Neural progenitor cell (in vitro differentiated cells): ENCODE measurements around the gene TFE3. TPM values are rescaled to one million over a fixed set of nuclear protein-coding genes. Genes with fewer than 3 reads are reported as not detected.

Experiments used
- DNase-seq: peaks from one replicate; pipeline ENCODE4 v3.0.0-alpha.2; 2016; ENCODE audit warnings: low spot score
- H2AFZ ChIP-seq: fragments of 200-600 bp; sonication (generic); replicated peaks from 2 replicates; pipeline ENCODE4 v1.6.1; 2016; ENCODE audit warnings: antibody characterized with exemption
- H3F3A ChIP-seq: fragments of 200-600 bp; sonication (generic); 2 replicates; pipeline ENCODE4 v1.6.1; 2016; ENCODE audit warnings: antibody characterized with exemption, low read depth
- H3K27ac ChIP-seq: fragments of 200-600 bp; sonication (generic); 2 replicates; pipeline ENCODE4 v1.5.1; 2016; ENCODE audit warnings: mild to moderate bottlenecking
- H3K27me3 ChIP-seq: fragments of 200-600 bp; sonication (generic); 2 replicates; pipeline ENCODE4 v1.6.1; 2016; ENCODE audit warnings: mild to moderate bottlenecking, moderate library complexity
- H3K36me3 ChIP-seq: fragments of 200-600 bp; sonication (generic); 2 replicates; pipeline ENCODE4 v1.5.1; 2016
- H3K4me1 ChIP-seq: fragments of 200-600 bp; sonication (generic); 2 replicates; pipeline ENCODE4 v1.6.1; 2016; ENCODE audit warnings: mixed run types
- H3K4me2 ChIP-seq: fragments of 200-600 bp; sonication (generic); 2 replicates; pipeline ENCODE4 v1.6.1; 2016
- H3K4me3 ChIP-seq: fragments of 200-600 bp; sonication (generic); 2 replicates; pipeline ENCODE4 v1.5.1; 2016
- H3K79me2 ChIP-seq: fragments of 200-600 bp; sonication (generic); 2 replicates; pipeline ENCODE4 v1.6.1; 2016; ENCODE audit warnings: low read depth
- H3K9ac ChIP-seq: fragments of 200-600 bp; sonication (generic); 2 replicates; pipeline ENCODE4 v1.6.1; 2016
- H3K9me3 ChIP-seq: fragments of 200-600 bp; sonication (generic); 2 replicates; pipeline ENCODE4 v1.5.1; 2016; ENCODE audit warnings: low read depth
- H4K20me1 ChIP-seq: fragments of 200-600 bp; sonication (generic); 2 replicates; pipeline ENCODE4 v1.6.1; 2016; ENCODE audit warnings: low read depth
- H3K27ac Mint-ChIP-seq: 3 replicates; pipeline ENCODE4 v1.8.0; 2021; ENCODE audit warnings: mixed read lengths
- H3K27me3 Mint-ChIP-seq: 2 replicates; pipeline ENCODE4 v1.8.0; 2022; ENCODE audit warnings: low read depth, mild to moderate bottlenecking, inconsistent platforms, moderate library complexity, mixed read lengths; ENCODE audit not compliant: insufficient read depth
- H3K36me3 Mint-ChIP-seq: 3 replicates; pipeline ENCODE4 v1.8.0; 2021; ENCODE audit warnings: mixed read lengths
- H3K4me1 Mint-ChIP-seq: 3 replicates; pipeline ENCODE4 v1.8.0; 2021; ENCODE audit warnings: mixed read lengths
- H3K4me3 Mint-ChIP-seq: 3 replicates; pipeline ENCODE4 v1.8.0; 2021; ENCODE audit warnings: mild to moderate bottlenecking, moderate library complexity, mixed read lengths
- H3K9me3 Mint-ChIP-seq: 3 replicates; pipeline ENCODE4 v1.8.0; 2020; ENCODE audit warnings: mixed read lengths
- EZH2 ChIP-seq: fragments of 200-600 bp; sonication (generic); IDR thresholded peaks from 2 replicates; pipeline ENCODE4 v1.6.1; 2017; ENCODE audit warnings: antibody characterized with exemption, mild to moderate bottlenecking, moderate library complexity
- EZH2phosphoT487 ChIP-seq: fragments of 200-600 bp; sonication (generic); IDR thresholded peaks from 2 replicates; pipeline ENCODE4 v1.6.1; 2017; ENCODE audit warnings: antibody characterized with exemption
- total RNA-seq: library from RNA; depleted of rRNA; stranded (reverse); fragments of >200 nt; gene quantifications from 2 replicates; pipeline ENCODE4 v1.2.3, GENCODE V29; 2015; ENCODE audit warnings: low replicate concordance
- TF ChIP-seq, protein P1 (sequence below): fragments of 200-600 bp; sonication (generic); IDR thresholded peaks from 2 replicates; pipeline ENCODE4 v1.5.1; 2017; ENCODE audit warnings: antibody characterized with exemption, mild to moderate bottlenecking

Gene TFE3
- total RNA-seq, 1 donor from 2014 or later, result 7.9 TPM

DNA sequence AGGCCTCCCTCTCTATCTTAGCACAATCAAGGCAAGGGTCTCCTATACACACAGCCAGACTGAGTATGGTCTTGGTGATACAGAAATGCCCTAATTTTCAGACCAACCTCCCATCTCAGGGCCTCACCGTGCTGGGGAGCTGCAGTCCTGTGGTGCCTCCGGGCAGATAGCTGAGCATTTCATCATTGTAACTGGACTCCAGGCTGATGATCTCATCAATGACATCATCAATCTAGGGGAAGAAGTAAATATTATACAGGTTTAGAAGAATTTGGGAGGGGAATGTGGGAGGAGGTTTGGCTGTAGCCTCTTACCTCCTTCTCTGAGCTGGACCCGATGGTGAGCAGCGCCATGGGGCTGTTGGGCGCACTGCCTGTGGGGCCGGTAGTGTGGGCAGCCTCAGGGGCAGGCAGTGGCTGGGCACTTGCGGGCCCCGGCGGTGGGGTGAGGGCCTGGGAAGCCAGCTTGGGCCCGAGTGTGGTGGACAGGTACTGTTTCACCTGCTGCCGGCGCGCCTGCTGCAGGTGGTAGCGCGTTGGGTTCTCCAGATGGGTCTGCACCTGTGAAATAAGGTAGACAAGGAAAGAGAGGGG lies 5.2 kb downstream of the TFE3 start:
- Histone ChIP-seq H3K4me2 (no peak overlapping the region), H2AFZ (no peak overlapping the region)

GRCh38 chrX:49030283-49030682 lies 12.9 kb downstream of the TFE3 start:
- no peaks in the 10 kb centered on the region for H4K20me1 ChIP-seq
- peaks cover 9% of the 10 kb centered on the region for H3K36me3 Mint-ChIP-seq
- H2AFZ ChIP-seq, result no peak overlapping the region
- H3K4me2 ChIP-seq, result no peak overlapping the region
- peaks cover 9% of the 10 kb centered on the region for H3K9me3 Mint-ChIP-seq
- H3K9me3 ChIP-seq, result no peaks in the 10 kb centered on the region
- no peak overlapping the region for H3K27ac Mint-ChIP-seq
- TF ChIP-seq EZH2 (no peak), EZH2phosphoT487 (no peak)
- TF ChIP-seq, protein P1, sequence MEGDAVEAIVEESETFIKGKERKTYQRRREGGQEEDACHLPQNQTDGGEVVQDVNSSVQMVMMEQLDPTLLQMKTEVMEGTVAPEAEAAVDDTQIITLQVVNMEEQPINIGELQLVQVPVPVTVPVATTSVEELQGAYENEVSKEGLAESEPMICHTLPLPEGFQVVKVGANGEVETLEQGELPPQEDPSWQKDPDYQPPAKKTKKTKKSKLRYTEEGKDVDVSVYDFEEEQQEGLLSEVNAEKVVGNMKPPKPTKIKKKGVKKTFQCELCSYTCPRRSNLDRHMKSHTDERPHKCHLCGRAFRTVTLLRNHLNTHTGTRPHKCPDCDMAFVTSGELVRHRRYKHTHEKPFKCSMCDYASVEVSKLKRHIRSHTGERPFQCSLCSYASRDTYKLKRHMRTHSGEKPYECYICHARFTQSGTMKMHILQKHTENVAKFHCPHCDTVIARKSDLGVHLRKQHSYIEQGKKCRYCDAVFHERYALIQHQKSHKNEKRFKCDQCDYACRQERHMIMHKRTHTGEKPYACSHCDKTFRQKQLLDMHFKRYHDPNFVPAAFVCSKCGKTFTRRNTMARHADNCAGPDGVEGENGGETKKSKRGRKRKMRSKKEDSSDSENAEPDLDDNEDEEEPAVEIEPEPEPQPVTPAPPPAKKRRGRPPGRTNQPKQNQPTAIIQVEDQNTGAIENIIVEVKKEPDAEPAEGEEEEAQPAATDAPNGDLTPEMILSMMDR, result no peak
- no peaks in the 10 kb centered on the region for H3K27me3 ChIP-seq
- H3K9ac ChIP-seq, result no peak overlapping the region
- H3K4me3 Mint-ChIP-seq, result no peak overlapping the region
- no peak overlapping the region for H3K27ac ChIP-seq
- H3K4me1 ChIP-seq, result no peaks in the 10 kb centered on the region
- DNase-seq, result no peak
- no peaks in the 10 kb centered on the region for H3K79me2 ChIP-seq
- no peaks in the 10 kb centered on the region for H3F3A ChIP-seq
- H3K4me3 ChIP-seq, result no peak overlapping the region
- peaks cover 2% of the 10 kb centered on the region for H3K27me3 Mint-ChIP-seq
- H3K36me3 ChIP-seq, result no peaks in the 10 kb centered on the region
- H3K4me1 Mint-ChIP-seq, result no peaks in the 10 kb centered on the region

More for the DNA sequence above, 5.2 kb downstream of the TFE3 start:
- H3K9me3 Mint-ChIP-seq, result peaks cover 25% of the 10 kb centered on the region
- Histone ChIP-seq H3K27me3 (no peaks in the 10 kb centered on the region), H3K4me3 (no peak overlapping the region), H3K9me3 (no peaks in the 10 kb centered on the region), H4K20me1 (peaks cover 5% of the 10 kb centered on the region), H3K4me1 (peaks cover 3% of the 10 kb centered on the region), H3K27ac (no peak overlapping the region), H3K36me3 (no peaks in the 10 kb centered on the region), H3F3A (peaks cover 18% of the 10 kb centered on the region), H3K79me2 (peaks cover 35% of the 10 kb centered on the region), H3K9ac (no peak overlapping the region)
- DNase-seq, result no peak
- H3K27me3 Mint-ChIP-seq, result peaks cover 9% of the 10 kb centered on the region
- TF ChIP-seq EZH2 (no peak), EZH2phosphoT487 (no peak)
- TF ChIP-seq, protein P1, result no peak
- H3K36me3 Mint-ChIP-seq, result peaks cover 16% of the 10 kb centered on the region
- H3K4me3 Mint-ChIP-seq, result no peak overlapping the region
- H3K27ac Mint-ChIP-seq, result no peak overlapping the region
- peaks cover 38% of the 10 kb centered on the region for H3K4me1 Mint-ChIP-seq

GRCh38 chrX:49029876-49030275 lies 13.3 kb downstream of the TFE3 start:
- Histone ChIP-seq H3K36me3 (no peaks in the 10 kb centered on the region), H3F3A (no peaks in the 10 kb centered on the region), H3K27ac (no peak overlapping the region), H3K79me2 (no peaks in the 10 kb centered on the region), H3K4me3 (no peak overlapping the region), H4K20me1 (no peaks in the 10 kb centered on the region), H3K9ac (no peak overlapping the region), H3K27me3 (no peaks in the 10 kb centered on the region), H2AFZ (no peak overlapping the region), H3K9me3 (no peaks in the 10 kb centered on the region), H3K4me1 (no peaks in the 10 kb centered on the region), H3K4me2 (no peak overlapping the region)
- H3K4me1 Mint-ChIP-seq, result no peaks in the 10 kb centered on the region
- H3K27me3 Mint-ChIP-seq, result peaks cover 2% of the 10 kb centered on the region
- no peak for TF ChIP-seq EZH2phosphoT487
- no peak for TF ChIP-seq EZH2
- DNase-seq, result no peak
- no peak overlapping the region for H3K27ac Mint-ChIP-seq
- no peak overlapping the region for H3K4me3 Mint-ChIP-seq
- peaks cover 9% of the 10 kb centered on the region for H3K9me3 Mint-ChIP-seq
- H3K36me3 Mint-ChIP-seq, result peaks cover 9% of the 10 kb centered on the region

- no peak overlapping the region for H3K27ac Mint-ChIP-seq
- no peaks in the 10 kb centered on the region for H3K27me3 ChIP-seq
- no peaks in the 10 kb centered on the region for H4K20me1 ChIP-seq
- DNase-seq, result no peak
- TF ChIP-seq EZH2phosphoT487, result no peak
- TF ChIP-seq, protein P1, result no peak
- H3K4me2 ChIP-seq, result no peak overlapping the region
- no peak overlapping the region for H2AFZ ChIP-seq
- no peaks in the 10 kb centered on the region for H3K4me1 Mint-ChIP-seq
- H3K4me3 ChIP-seq, result no peak overlapping the region
- no peak overlapping the region for H3K27ac ChIP-seq
- H3F3A ChIP-seq, result no peaks in the 10 kb centered on the region
- no peak overlapping the region for H3K9ac ChIP-seq
- H3K27me3 Mint-ChIP-seq, result peaks cover 5% of the 10 kb centered on the region
- no peaks in the 10 kb centered on the region for H3K79me2 ChIP-seq
- peaks cover 15% of the 10 kb centered on the region for H3K9me3 Mint-ChIP-seq
- no peak overlapping the region for H3K4me3 Mint-ChIP-seq
- no peaks in the 10 kb centered on the region for H3K36me3 ChIP-seq
- no peaks in the 10 kb centered on the region for H3K9me3 ChIP-seq
- H3K36me3 Mint-ChIP-seq, result no peaks in the 10 kb centered on the region
- H3K4me1 ChIP-seq, result no peaks in the 10 kb centered on the region
Observed at GRCh38 chrX:49019599-49020249, 23.4 kb downstream of the TFE3 start.
